ENCODE data around the gene PAQR8. TPM values are rescaled to one million over a fixed set of nuclear protein-coding genes. Genes with fewer than 3 reads are reported as not detected.
"Not testable (repeated sequence)": the region's sequence is repeated elsewhere in the genome, so short reads cannot be mapped to it uniquely, and the experiment has no call there.

PAQR8 gene
- total RNA-seq, 1 experiment from 2014 or later, result 3.7 TPM

DNA sequence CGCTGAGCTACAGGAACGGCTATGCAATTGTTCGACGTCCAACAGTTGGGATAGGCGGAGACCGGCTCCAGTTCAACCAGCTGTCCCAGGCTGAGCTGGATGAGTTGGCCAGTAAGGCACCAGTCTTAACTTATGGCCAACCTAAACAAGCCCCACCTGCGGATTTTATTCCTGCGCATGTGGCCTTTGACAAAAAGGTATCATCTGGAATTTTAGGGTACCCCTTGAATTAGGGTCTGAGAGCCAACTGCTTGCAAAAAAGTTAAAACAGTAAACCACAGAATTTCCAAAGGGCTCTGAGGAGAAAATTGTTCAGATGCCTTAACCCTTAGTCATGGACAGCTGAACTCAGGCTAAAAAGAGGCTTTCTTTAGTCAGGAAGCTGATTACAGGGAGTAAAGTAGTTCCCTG, 62.0 kb downstream of the PAQR8 start:
- no peaks in the 10 kb centered on the region for H4K20me1 ChIP-seq (ENCODE audit: insufficient read depth)
- intact Hi-C loops (cut with micrococcal nuclease; ENCODE audit: unreplicated experiment), result loop anchor here (1.0 kb wide), 1 partner anchor 80 kb away; no protein-coding TSS in a partner anchor
- TF ChIP-seq, protein P1, sequence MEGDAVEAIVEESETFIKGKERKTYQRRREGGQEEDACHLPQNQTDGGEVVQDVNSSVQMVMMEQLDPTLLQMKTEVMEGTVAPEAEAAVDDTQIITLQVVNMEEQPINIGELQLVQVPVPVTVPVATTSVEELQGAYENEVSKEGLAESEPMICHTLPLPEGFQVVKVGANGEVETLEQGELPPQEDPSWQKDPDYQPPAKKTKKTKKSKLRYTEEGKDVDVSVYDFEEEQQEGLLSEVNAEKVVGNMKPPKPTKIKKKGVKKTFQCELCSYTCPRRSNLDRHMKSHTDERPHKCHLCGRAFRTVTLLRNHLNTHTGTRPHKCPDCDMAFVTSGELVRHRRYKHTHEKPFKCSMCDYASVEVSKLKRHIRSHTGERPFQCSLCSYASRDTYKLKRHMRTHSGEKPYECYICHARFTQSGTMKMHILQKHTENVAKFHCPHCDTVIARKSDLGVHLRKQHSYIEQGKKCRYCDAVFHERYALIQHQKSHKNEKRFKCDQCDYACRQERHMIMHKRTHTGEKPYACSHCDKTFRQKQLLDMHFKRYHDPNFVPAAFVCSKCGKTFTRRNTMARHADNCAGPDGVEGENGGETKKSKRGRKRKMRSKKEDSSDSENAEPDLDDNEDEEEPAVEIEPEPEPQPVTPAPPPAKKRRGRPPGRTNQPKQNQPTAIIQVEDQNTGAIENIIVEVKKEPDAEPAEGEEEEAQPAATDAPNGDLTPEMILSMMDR (conservative IDR thresholded peaks at IDR 0.05), result no peak
- TF ChIP-seq EZH2 (IDR thresholded peaks at IDR 0.05; ENCODE audit: low read depth), result no peak
- H3K4me1 ChIP-seq (replicated peaks; ENCODE audit: insufficient read depth), result peaks cover 45% of the 10 kb centered on the region
- H3K9me3 ChIP-seq (ENCODE audit: insufficient read depth, low read depth), result no peaks in the 10 kb centered on the region
- H2AFZ ChIP-seq, result no peak overlapping the region
- H3K9me2 ChIP-seq (ENCODE audit: insufficient read depth), result no peaks in the 10 kb centered on the region
- POLR2A ChIA-PET (ENCODE audit: unreplicated experiment), result interaction anchor here (0.7 to 0.8 kb wide), 4 partner anchors 25 to 125 kb away, joined by 4 to 7 read pairs (median 6); no protein-coding TSS in a partner anchor
- H3F3A ChIP-seq (ENCODE audit: insufficient read depth, low read depth), result peaks cover 25% of the 10 kb centered on the region
- H3K27me3 ChIP-seq (ENCODE audit: insufficient read depth, low read depth), result no peaks in the 10 kb centered on the region
- no peaks in the 10 kb centered on the region for H3K36me3 ChIP-seq (ENCODE audit: low read depth)
- peak; percentile 65 to 80 for DNase-seq
- no TSS peak for BruUV-seq (replicated peaks)
- peak overlapping the region; percentile 42 for H3K27ac ChIP-seq
- H3K4me3 ChIP-seq, result no peak overlapping the region
- CTCF ChIA-PET, result interaction anchor here (0.6 to 1.2 kb wide), 4 partner anchors 31 to 166 kb away, joined by 3 to 6 read pairs (median 4); no protein-coding TSS in a partner anchor
- peak overlapping the region; percentile 35 for H3K4me2 ChIP-seq
- no peaks in the 10 kb centered on the region for H3K79me2 ChIP-seq (ENCODE audit: low read depth)

DNA sequence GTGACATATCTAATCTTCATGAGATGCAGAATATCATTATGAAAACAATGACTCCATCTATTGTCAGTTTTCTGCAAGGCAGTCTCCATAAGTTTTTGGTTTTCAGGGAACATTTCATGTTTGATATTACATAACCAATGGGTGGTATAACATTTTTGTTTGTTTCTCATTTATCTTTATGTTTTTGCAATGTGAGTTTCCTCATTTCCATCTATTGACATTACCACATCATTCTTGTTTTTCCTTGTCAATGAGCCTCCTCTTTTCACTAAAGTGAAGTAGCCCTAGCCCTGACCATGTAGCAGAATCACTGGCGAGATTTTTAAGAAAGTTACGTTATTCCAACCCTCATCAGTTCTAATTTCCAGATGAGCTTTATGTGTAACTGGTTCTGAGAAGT, 62.6 kb downstream of the PAQR8 start:
- Histone ChIP-seq H3K9me2 (ENCODE audit: insufficient read depth) (no peaks in the 10 kb centered on the region), H3K4me2 (peak overlapping the region; percentile 35), H3K4me3 (no peak overlapping the region), H3K36me3 (ENCODE audit: low read depth) (no peaks in the 10 kb centered on the region), H4K20me1 (ENCODE audit: insufficient read depth) (no peaks in the 10 kb centered on the region), H3K27ac (peak overlapping the region; percentile 42), H3K9me3 (ENCODE audit: insufficient read depth, low read depth) (no peaks in the 10 kb centered on the region), H3K79me2 (ENCODE audit: low read depth) (no peaks in the 10 kb centered on the region), H2AFZ (no peak overlapping the region), H3K27me3 (ENCODE audit: insufficient read depth, low read depth) (no peaks in the 10 kb centered on the region), H3F3A (ENCODE audit: insufficient read depth, low read depth) (peaks cover 25% of the 10 kb centered on the region), H3K4me1 (replicated peaks; ENCODE audit: insufficient read depth) (peaks cover 41% of the 10 kb centered on the region)
- intact Hi-C loops (cut with micrococcal nuclease; ENCODE audit: unreplicated experiment), result loop anchor here (1.0 kb wide), 1 partner anchor 80 kb away; no protein-coding TSS in a partner anchor
- POLR2A ChIA-PET (ENCODE audit: unreplicated experiment), result interaction anchor here (0.5 to 0.8 kb wide), 3 partner anchors 72 to 917 kb away, joined by 6 to 7 read pairs (median 6); no protein-coding TSS in a partner anchor
- CTCF ChIA-PET, result interaction anchor here (0.6 to 1.2 kb wide), 3 partner anchors 30 to 165 kb away, joined by 3 to 5 read pairs (median 3); no protein-coding TSS in a partner anchor
- TF ChIP-seq EZH2 (IDR thresholded peaks at IDR 0.05; ENCODE audit: low read depth), result no peak
- TF ChIP-seq, protein P1 (conservative IDR thresholded peaks at IDR 0.05), result no peak
- no TSS peak for BruUV-seq (replicated peaks)
- DNase-seq, result no peak

DNA sequence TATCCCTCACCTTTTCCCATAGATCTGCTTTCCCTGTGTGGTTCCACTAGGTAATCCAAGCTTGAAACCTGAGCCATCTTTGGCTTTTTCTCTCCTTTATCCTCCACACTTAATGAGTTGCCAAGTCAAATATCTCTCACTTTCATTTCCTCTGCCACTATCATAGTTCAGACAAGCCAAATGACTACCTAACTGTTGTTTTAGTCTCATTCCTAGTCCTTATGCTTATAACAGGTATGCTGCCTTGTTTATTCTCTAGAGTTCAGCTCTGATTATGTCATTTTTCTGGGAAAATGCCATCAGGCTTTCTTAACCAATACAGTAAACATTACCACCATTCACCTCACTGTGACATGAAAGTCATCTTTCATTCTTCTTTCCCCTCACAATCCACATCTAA, 64.7 kb downstream of the PAQR8 start:
- Histone ChIP-seq H3K27me3 (ENCODE audit: insufficient read depth, low read depth) (no peaks in the 10 kb centered on the region), H3K36me3 (ENCODE audit: low read depth) (no peaks in the 10 kb centered on the region), H3K27ac (no peak overlapping the region), H3K4me1 (replicated peaks; ENCODE audit: insufficient read depth) (peaks cover 27% of the 10 kb centered on the region), H3K4me3 (no peak overlapping the region), H4K20me1 (ENCODE audit: insufficient read depth) (no peaks in the 10 kb centered on the region), H3K9me2 (ENCODE audit: insufficient read depth) (no peaks in the 10 kb centered on the region), H3K9me3 (ENCODE audit: insufficient read depth, low read depth) (no peaks in the 10 kb centered on the region), H3K79me2 (ENCODE audit: low read depth) (no peaks in the 10 kb centered on the region), H2AFZ (no peak overlapping the region), H3F3A (ENCODE audit: insufficient read depth, low read depth) (peaks cover 25% of the 10 kb centered on the region), H3K4me2 (no peak overlapping the region)
- no TSS peak for BruUV-seq (replicated peaks)
- DNase-seq, result no peak
- TF ChIP-seq, protein P1 (conservative IDR thresholded peaks at IDR 0.05), result no peak
- no peak for TF ChIP-seq EZH2 (IDR thresholded peaks at IDR 0.05; ENCODE audit: low read depth)
- intact Hi-C loops (cut with micrococcal nuclease; ENCODE audit: unreplicated experiment), result no loop called here
- ChIA-PET POLR2A (ENCODE audit: unreplicated experiment) (no interaction called here), CTCF (interaction anchor here (0.5 kb wide), 1 partner anchor 25 kb away, joined by 3 read pairs; no protein-coding TSS in a partner anchor)

DNA sequence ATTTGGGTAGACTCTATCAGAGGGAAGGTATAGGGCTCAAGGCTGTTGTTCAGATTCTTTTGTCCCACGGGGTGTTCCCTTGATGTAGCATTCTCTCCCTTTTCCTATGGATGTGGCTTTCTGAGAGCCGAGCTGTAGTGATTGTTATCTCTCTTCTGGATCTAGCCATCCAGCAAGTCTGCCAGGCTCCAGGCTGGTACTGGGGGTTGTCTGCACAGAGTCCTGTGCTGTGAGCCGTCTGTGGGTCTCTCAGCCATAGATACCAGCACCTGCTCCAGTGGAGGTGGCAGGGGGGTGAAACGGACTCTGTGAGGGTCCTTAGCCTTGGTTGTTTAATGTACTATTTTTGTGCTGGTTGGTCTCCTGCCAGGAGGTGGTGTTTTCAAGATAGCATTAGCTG, 71.3 kb downstream of the PAQR8 start:
- H3K4me1 ChIP-seq (replicated peaks; ENCODE audit: insufficient read depth); H2AFZ ChIP-seq; H3K4me3 ChIP-seq; H3K9me3 ChIP-seq (ENCODE audit: insufficient read depth, low read depth); H4K20me1 ChIP-seq (ENCODE audit: insufficient read depth); POLR2A ChIA-PET (ENCODE audit: unreplicated experiment); H3K27ac ChIP-seq; BruUV-seq (replicated peaks); DNase-seq; H3K79me2 ChIP-seq (ENCODE audit: low read depth); H3K27me3 ChIP-seq (ENCODE audit: insufficient read depth, low read depth); intact Hi-C loops (cut with micrococcal nuclease; ENCODE audit: unreplicated experiment); CTCF ChIA-PET; H3K9me2 ChIP-seq (ENCODE audit: insufficient read depth); H3K4me2 ChIP-seq; H3F3A ChIP-seq (ENCODE audit: insufficient read depth, low read depth); H3K36me3 ChIP-seq (ENCODE audit: low read depth): not testable (repeated sequence)

All from PC-9 (cell line).